ENCODE measurements around the gene IL1RL2. TPM values are rescaled to one million over a fixed set of nuclear protein-coding genes. Genes with fewer than 3 reads are reported as not detected.

Gene IL1RL2
- total RNA-seq, 1 donor from 2014 or later, result 0.20 TPM

Other genes with a start within 250 kb of the IL1RL2 start
- 0.20 and 0.22 TPM in 2 replicates for gene IL1R2, start 195.1 kb upstream of the IL1RL2 start, total RNA-seq
- 11.6 and 52.6 TPM in 2 replicates for gene IL1R1, start 44.3 kb upstream of the IL1RL2 start, total RNA-seq
- 0.40 and 1.3 TPM in 2 replicates for gene IL1RL1, start 124.5 kb downstream of the IL1RL2 start, total RNA-seq
- gene IL18R1, start 168.8 kb downstream of the IL1RL2 start, total RNA-seq, result 0.20 and 0.22 TPM in 2 replicates
- gene IL18RAP, start 236.1 kb downstream of the IL1RL2 start, total RNA-seq, result not detected in 2 replicates